Neural crest cell (in vitro differentiated cells): ENCODE results near the gene SS18L1. TPM values are rescaled to one million over a fixed set of nuclear protein-coding genes. Genes with fewer than 3 reads are reported as not detected.

ENCODE experiments used
- DNase-seq: peaks from one replicate; pipeline ENCODE4 v3.0.0; 2021; ENCODE audit warnings: low read depth, mixed read lengths, low spot score
- H3K27ac Mint-ChIP-seq: one replicate; pipeline ENCODE4 v1.8.0; 2021; ENCODE audit warnings: mild to moderate bottlenecking, mixed read lengths; ENCODE audit not compliant: unreplicated experiment
- H3K27me3 Mint-ChIP-seq: 2 replicates; pipeline ENCODE4 v1.8.0; 2021; ENCODE audit warnings: low read depth, mild to moderate bottlenecking, mixed read lengths
- H3K36me3 Mint-ChIP-seq: 2 replicates; pipeline ENCODE4 v1.8.0; 2021; ENCODE audit warnings: low read depth, mild to moderate bottlenecking, mixed read lengths
- H3K4me1 Mint-ChIP-seq: 2 replicates; pipeline ENCODE4 v1.8.0; 2021; ENCODE audit warnings: mixed read lengths
- H3K4me3 Mint-ChIP-seq: one replicate; pipeline ENCODE4 v1.8.0; 2021; ENCODE audit warnings: mild to moderate bottlenecking, mixed read lengths
- H3K9me3 Mint-ChIP-seq: 2 replicates; pipeline ENCODE4 v1.8.0; 2021; ENCODE audit warnings: mixed read lengths
- total RNA-seq: library from RNA; stranded (reverse); gene quantifications from 2 replicates; pipeline ENCODE4 v1.2.1, GENCODE V29; 2021
- TF ChIP-seq, protein P1 (sequence below): fragments of 200-600 bp; sonication (generic); conservative IDR thresholded peaks from 2 replicates; pipeline ENCODE4 v1.5.0; 2021; ENCODE audit warnings: antibody characterized with exemption, mild to moderate bottlenecking

Gene SS18L1
- total RNA-seq, 1 donor from 2014 or later, result 30.0 TPM

DNA sequence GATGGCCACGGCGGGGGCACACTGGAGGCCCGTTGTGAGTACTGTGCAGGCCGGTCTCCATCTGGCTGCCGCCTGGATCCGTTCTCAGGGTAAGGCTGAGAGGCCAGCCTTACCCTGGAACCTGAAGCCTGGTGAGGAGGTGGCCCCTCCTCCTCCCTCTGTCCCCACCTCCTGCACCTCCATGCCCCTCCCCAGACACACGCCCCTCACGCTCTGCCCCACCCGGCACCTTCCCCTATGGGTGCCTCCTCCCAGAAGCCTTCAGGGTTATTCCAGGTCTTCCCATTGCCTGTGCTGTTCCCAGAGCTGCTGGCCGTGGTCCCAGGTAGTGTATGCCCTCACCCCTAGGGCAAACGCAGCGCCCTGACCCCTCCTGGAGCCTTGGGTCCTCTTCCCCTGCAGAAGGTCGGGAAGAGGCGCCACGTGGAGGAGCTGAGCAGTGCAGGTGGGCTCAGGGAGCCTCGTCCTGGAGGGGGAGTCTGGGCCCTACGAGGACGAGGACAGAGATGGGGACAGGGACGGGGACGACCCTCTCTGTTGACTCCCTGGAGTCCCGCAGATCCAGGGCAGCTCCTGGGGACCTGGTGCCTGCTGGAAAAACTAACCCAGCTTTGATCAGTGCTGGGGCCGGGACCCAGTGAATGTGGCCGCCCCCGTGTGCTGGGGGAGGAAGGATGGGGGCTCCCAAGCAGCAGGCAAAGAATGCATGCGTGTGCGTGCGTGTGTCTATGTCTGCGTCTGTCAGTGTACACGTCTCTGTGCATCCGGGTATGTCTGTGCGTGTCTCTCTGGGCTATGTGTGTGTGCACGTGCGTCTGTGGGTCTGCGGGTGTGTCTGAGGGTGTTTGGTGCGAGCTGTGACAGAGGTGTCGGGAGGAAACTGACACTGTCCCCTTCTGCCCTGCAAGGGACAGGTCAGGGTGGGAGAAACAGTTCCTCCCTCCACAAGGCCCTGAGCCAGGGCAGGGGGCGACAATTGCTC, 84.7 kb downstream of the SS18L1 start:
- DNase-seq, result no peak
- Mint-ChIP-seq H3K4me1 (no peaks in the 10 kb centered on the region), H3K27ac (no peak overlapping the region), H3K36me3 (no peaks in the 10 kb centered on the region), H3K9me3 (no peaks in the 10 kb centered on the region), H3K27me3 (peaks cover 30% of the 10 kb centered on the region), H3K4me3 (no peak overlapping the region)
- TF ChIP-seq, protein P1, sequence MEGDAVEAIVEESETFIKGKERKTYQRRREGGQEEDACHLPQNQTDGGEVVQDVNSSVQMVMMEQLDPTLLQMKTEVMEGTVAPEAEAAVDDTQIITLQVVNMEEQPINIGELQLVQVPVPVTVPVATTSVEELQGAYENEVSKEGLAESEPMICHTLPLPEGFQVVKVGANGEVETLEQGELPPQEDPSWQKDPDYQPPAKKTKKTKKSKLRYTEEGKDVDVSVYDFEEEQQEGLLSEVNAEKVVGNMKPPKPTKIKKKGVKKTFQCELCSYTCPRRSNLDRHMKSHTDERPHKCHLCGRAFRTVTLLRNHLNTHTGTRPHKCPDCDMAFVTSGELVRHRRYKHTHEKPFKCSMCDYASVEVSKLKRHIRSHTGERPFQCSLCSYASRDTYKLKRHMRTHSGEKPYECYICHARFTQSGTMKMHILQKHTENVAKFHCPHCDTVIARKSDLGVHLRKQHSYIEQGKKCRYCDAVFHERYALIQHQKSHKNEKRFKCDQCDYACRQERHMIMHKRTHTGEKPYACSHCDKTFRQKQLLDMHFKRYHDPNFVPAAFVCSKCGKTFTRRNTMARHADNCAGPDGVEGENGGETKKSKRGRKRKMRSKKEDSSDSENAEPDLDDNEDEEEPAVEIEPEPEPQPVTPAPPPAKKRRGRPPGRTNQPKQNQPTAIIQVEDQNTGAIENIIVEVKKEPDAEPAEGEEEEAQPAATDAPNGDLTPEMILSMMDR, result no peak

DNA sequence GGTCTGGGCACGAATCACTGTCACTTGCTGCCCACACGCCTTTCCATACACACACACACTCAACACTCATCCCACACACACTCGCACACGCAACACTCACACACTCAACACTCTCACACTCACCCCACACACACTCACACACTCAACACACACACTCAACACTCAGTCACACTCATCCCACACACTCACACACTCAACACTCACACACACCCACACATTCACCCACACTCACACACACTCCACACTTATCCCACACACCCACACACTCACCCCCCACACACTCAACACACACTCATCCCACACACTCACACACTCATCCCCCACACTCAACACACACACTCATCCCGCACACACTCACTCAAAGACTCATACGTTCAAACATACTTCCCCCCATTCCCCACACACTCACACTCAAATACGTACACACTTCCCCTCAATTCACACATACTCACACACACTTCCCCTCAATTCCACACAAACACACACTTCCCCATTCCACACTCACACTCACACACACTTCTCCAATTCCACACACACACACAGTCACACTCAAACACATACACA, 85.5 kb downstream of the SS18L1 start:
- no peak overlapping the region for H3K4me3 Mint-ChIP-seq
- H3K4me1 Mint-ChIP-seq, result no peaks in the 10 kb centered on the region
- peaks cover 24% of the 10 kb centered on the region for H3K27me3 Mint-ChIP-seq

DNA sequence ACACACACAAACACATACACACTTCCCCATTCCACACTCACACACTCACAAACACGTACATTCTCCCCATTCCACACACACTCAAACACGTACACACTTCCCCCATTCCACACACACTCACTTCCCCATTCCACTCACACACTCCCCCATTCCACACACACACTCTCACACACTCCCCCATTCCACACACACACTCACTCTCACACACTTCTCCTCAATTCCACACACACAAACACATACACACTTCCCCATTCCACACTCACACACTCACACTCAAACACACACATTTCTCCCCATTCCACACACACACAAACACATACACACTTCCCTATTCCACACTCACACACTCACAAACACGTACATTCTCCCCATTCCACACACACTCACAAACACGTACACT, 86.1 kb downstream of the SS18L1 start:
- Mint-ChIP-seq H3K4me1 (peaks cover 2% of the 10 kb centered on the region), H3K9me3 (no peaks in the 10 kb centered on the region), H3K36me3 (no peaks in the 10 kb centered on the region), H3K4me3 (no peak overlapping the region), H3K27me3 (peaks cover 19% of the 10 kb centered on the region), H3K27ac (no peak overlapping the region)
- no peak for DNase-seq
- TF ChIP-seq, protein P1, result no peak

More for the DNA sequence above, 85.5 kb downstream of the SS18L1 start:
- TF ChIP-seq, protein P1, result no peak
- no peak for DNase-seq
- no peak overlapping the region for H3K27ac Mint-ChIP-seq
- H3K9me3 Mint-ChIP-seq, result no peaks in the 10 kb centered on the region
- no peaks in the 10 kb centered on the region for H3K36me3 Mint-ChIP-seq

DNA sequence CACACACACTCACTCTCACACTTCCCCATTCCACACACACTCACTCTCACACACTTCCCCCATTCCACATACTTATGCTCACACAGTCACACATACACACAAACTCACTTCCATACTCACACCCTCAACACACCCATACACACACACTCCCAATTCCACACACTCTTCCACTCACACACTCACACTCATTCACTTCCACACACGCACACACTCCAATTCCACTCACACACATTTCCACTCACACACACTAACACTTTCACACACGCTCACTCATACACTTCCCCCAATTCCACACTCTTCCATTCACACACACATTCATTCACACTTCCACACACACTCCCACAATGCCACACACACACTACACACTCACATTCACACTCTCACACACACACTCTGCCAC, 86.7 kb downstream of the SS18L1 start:
- TF ChIP-seq, protein P1, result no peak
- H3K27me3 Mint-ChIP-seq, result peaks cover 13% of the 10 kb centered on the region
- no peaks in the 10 kb centered on the region for H3K9me3 Mint-ChIP-seq
- no peak for DNase-seq
- H3K4me3 Mint-ChIP-seq, result no peak overlapping the region
- no peak overlapping the region for H3K27ac Mint-ChIP-seq
- H3K36me3 Mint-ChIP-seq, result no peaks in the 10 kb centered on the region
- H3K4me1 Mint-ChIP-seq, result peaks cover 6% of the 10 kb centered on the region

DNA sequence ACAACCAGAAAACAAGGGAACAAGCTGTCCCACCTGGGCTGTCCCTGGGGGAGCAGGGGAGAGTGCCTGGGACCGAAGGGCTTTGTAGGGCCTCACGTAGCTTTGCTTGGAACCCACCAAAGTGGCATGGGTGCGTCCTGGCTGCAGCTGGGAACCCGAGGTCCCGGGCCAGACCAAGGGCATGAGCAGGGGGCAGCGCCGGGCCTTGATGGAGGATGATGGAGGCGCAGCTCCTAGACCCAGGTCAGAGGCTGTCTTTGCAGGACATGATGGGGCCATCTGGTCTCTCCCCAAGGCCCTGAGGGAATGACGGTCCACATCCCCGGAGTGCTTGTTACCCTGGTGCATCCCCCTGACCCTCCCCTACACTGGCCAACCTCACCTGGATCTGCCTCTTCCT, 87.1 kb downstream of the SS18L1 start:
- Mint-ChIP-seq H3K4me1 (peaks cover 6% of the 10 kb centered on the region), H3K4me3 (no peak overlapping the region), H3K9me3 (no peaks in the 10 kb centered on the region), H3K27ac (no peak overlapping the region), H3K36me3 (no peaks in the 10 kb centered on the region), H3K27me3 (peaks cover 8% of the 10 kb centered on the region)
- DNase-seq, result no peak
- TF ChIP-seq, protein P1, result no peak
